ENCODE results near the gene RSPO3. TPM values are rescaled to one million over a fixed set of nuclear protein-coding genes. Genes with fewer than 3 reads are reported as not detected.

RSPO3 gene
- total RNA-seq, 2 donors from 2014 or later: 1.6 to 7.3 TPM

- Histone ChIP-seq H3K4me1 (no peaks in the 10 kb centered on the region), H3K4me3 (no peak overlapping the region), H3K27ac (no peak overlapping the region), H3K27me3 (no peaks in the 10 kb centered on the region), H3K9me3 (no peaks in the 10 kb centered on the region), H3K36me3 (replicated peaks in 1 of 2; ENCODE audit: insufficient read depth in 1 of 2, low read depth in 2 of 2) (no peaks in the 10 kb centered on the region)
- 56 to 78% methylated on average over 2 of the region's 2 CpGs for WGBS, 2 donors
- intact Hi-C loops (cut with DNase I): no loop called here
- ATAC-seq (no peak), DNase-seq (no peak)
- TF ChIP-seq POLR2A (IDR thresholded peaks at IDR 0.05) (no peak), CTCF (IDR thresholded peaks at IDR 0.05) (no peak)
Observed at GRCh38 chr6:127083963-127084310, 34.5 kb upstream of the RSPO3 start.

- no peak for ATAC-seq
- Histone ChIP-seq H3K27ac (no peak overlapping the region), H3K4me1 (no peaks in the 10 kb centered on the region), H3K36me3 (replicated peaks in 1 of 2; ENCODE audit: insufficient read depth in 1 of 2, low read depth in 2 of 2) (no peaks in the 10 kb centered on the region), H3K9me3 (no peaks in the 10 kb centered on the region), H3K27me3 (no peaks in the 10 kb centered on the region), H3K4me3 (no peak overlapping the region)
- TF ChIP-seq POLR2A (IDR thresholded peaks at IDR 0.05): no peak
- TF ChIP-seq CTCF (IDR thresholded peaks at IDR 0.05): no peak
- WGBS, 2 donors: 63 to 80% methylated on average over 3 of the region's 3 CpGs
- intact Hi-C loops (cut with DNase I): no loop called here
- no peak for DNase-seq
Observed at GRCh38 chr6:127085181-127085580, 33.3 kb upstream of the RSPO3 start.

GRCh38 chr6:127090051-127090450, 28.4 kb upstream of the RSPO3 start:
- Histone ChIP-seq H3K4me1 (no peaks in the 10 kb centered on the region), H3K4me3 (no peak overlapping the region), H3K36me3 (replicated peaks in 1 of 2; ENCODE audit: insufficient read depth in 1 of 2, low read depth in 2 of 2) (no peaks in the 10 kb centered on the region), H3K27me3 (no peaks in the 10 kb centered on the region), H3K9me3 (no peaks in the 10 kb centered on the region), H3K27ac (no peak overlapping the region)
- TF ChIP-seq POLR2A (IDR thresholded peaks at IDR 0.05) (no peak), CTCF (IDR thresholded peaks at IDR 0.05) (no peak)
- DNase-seq (no peak), ATAC-seq (no peak)
- intact Hi-C loops (cut with DNase I): no loop called here
- 8 to 18% methylated on average over 1 of the region's 1 CpG for WGBS, 2 donors

GRCh38 chr6:127092466-127092865, 26.0 kb upstream of the RSPO3 start:
- TF ChIP-seq POLR2A (IDR thresholded peaks at IDR 0.05) (no peak), CTCF (IDR thresholded peaks at IDR 0.05) (no peak)
- Histone ChIP-seq H3K27ac (no peak overlapping the region), H3K27me3 (no peaks in the 10 kb centered on the region), H3K4me1 (no peaks in the 10 kb centered on the region), H3K9me3 (no peaks in the 10 kb centered on the region), H3K4me3 (no peak overlapping the region), H3K36me3 (replicated peaks in 1 of 2; ENCODE audit: insufficient read depth in 1 of 2, low read depth in 2 of 2) (no peaks in the 10 kb centered on the region)
- intact Hi-C loops (cut with DNase I): no loop called here
- ATAC-seq: no peak
- no peak for DNase-seq
- 56 to 74% methylated on average over 3 of the region's 3 CpGs for WGBS, 2 donors

- H3K27me3 ChIP-seq: no peaks in the 10 kb centered on the region
- no peaks in the 10 kb centered on the region for H3K36me3 ChIP-seq (replicated peaks in 1 of 2; ENCODE audit: insufficient read depth in 1 of 2, low read depth in 2 of 2)
- no peak for DNase-seq
- ATAC-seq: no peak
- H3K9me3 ChIP-seq: no peaks in the 10 kb centered on the region
- H3K27ac ChIP-seq: no peak overlapping the region
- no peak overlapping the region for H3K4me3 ChIP-seq
- TF ChIP-seq CTCF (IDR thresholded peaks at IDR 0.05) (no peak), POLR2A (IDR thresholded peaks at IDR 0.05) (no peak)
- intact Hi-C loops (cut with DNase I): no loop called here
- no peaks in the 10 kb centered on the region for H3K4me1 ChIP-seq
- 76 to 86% methylated on average over 1 of the region's 1 CpG for WGBS, 2 donors
Observed at GRCh38 chr6:127094791-127095190, 23.7 kb upstream of the RSPO3 start.
